GM18498 (cell line): ENCODE results near the gene CUL1.

Experiments used
- ATAC-seq: cut with Tn5 transposase; IDR thresholded peaks from one replicate; pipeline ENCODE4 v1.9.1; 2021; ENCODE audit warnings: mild to moderate bottlenecking, moderate library complexity; ENCODE audit not compliant: unreplicated experiment

Gene CUL1

DNA sequence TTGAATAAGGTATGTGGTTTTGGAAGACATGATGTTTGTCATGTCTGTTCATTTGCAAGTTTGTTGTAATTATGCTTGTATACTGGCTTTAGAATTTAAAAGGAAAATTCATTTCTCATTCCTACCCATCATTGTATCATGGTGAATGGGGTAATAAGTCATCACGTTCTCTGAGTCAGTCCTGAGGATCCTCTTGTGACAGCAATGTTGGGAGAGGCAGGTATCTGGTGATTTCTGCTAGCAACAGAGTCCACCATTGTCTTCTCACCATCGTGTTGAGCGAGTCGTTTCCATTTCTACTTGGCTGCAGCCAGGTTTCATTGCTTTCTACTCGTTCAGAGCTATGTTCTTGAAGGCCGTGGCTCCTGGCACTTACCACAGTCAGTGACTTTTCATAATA is 16.3 kb downstream of the CUL1 start:
- no peak for ATAC-seq

DNA sequence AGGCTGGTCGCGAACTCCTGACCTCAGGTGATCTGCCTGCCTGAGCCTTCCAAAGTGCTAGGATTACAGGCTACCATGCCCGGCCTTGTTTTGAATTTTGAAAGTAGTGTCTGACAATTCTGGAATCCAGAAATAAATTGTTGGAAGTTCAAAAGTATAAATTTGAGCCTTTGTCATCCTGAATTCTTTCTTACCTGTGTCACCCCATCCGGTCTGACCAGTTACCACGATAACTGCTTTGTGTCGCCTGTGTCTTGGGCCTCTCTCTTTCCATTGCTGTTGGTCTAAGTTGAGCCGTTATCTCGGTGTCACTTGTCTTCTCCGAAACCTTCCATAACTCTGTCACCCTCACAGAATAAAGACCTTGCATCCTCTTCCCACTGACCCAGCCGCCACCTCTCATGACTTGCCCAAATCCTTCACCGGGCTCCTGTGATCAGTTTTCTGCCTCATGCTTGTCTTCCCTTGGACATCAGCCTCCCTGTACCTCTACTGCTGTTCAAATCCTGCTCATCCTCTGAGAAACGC is 18.6 kb downstream of the CUL1 start:
- no peak for ATAC-seq

DNA sequence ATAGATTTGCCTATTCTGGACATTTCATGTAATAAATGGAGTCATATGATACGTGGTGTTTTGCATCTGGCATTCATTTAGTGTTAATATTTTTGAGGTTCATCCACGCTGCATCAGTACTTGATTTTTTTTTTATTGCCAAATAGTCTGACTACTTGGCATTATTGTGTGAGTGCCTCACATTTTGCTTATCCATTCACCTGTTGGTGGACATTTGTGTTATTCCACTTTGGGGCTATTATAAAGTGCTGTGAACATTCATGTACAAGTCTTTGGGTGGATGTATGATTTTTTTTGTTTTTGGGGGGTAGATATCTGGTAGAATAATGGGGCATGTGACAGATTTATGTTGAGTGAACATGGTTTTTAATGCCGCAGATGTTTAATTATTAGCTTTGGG is 19.7 kb downstream of the CUL1 start:
- no peak for ATAC-seq

DNA sequence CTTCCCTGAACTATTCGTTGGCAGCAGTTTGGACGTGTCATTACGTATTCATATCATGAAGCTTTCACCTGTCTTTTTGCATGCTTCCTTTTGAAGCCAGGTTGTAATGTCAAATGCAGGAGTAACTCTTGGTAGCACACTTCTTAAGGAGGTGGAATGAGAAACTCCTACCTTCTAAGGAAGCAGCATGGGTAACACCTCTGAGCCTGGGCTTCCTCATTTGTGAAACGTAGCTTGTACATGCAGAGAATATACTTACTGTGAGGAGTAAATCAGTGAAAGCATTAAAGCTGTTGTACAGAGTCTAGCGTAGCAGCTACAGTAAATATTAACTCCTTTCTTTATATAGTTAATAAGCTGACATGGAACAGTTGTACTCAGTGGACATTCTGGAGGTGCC is 21.1 kb downstream of the CUL1 start:
- ATAC-seq, result no peak

DNA sequence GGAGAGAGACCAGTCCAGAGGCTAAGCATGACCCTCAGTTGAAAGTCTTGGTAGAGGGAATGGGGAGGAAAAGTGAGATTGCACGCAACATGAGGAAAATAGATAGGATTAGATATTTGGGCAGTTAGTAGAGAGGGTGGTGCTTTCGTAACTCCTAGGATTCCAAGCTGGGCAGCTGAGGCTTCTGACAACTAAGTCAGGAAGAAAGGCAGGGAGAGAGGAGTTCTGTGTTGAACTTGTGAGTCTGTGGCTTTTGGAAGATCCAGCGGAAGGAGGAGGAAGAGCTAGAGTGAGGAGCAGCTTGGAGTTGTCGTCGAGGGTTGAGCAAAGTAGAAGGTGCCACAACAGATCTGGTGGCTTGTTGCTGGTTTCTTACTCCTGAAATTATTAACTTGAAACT is 21.8 kb downstream of the CUL1 start:
- no peak for ATAC-seq

DNA sequence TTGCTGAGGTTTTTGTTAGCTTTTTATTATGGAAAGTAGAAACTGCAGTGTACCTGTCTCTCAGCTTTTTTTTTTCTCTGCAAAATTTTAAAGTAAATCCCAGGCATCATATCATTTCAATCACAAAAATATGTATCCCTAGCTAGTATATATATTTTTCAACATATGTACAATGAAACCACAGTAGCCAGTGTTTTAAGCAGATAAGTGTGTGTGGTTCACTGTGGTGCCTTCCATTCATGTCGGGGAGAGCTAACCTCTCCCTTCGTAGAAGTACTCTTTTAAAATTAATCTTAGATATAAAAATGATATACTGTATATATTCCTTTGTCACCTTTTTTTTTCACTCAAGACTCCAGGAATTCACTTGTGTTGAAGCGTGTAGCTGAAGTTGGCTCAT is 22.7 kb downstream of the CUL1 start:
- no peak for ATAC-seq

DNA sequence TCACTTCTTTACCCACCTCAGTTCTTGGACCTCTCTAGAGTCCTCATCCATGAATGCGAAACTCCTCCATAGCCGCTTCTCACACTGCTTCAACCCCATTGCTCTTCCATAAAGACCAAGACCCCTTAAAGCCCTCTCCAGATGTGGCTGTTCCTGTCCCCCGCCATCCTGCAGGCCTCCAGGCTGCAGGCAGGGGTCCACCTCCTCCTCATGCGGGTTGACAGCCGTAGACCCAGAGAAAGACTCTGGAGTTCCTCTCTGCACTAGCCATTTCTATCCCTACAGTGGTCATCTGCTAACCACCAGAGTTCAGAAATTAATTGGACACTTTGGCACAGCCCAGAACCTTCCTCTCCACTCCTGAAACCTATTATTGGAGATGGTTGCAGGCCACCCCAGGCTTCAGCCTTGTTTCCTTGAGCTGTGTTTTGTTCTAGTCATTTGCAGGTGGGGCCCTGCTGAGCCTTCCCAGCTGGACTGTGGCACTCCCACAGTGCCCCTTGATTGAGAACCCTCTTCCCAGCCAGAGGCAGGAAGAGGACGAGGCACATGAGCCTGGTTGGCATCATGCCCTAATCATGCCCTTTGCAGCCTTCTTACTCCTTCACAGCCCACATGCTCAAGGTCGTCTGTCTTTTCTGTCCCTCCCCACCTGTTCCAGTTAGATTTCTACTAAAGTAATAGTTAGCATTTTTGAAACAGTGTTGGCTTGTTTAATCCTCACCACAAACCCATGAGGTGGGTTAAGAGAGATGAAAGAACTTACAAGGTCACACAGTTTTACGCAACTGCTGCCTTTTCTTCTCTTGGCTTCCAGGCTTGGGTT is 23.9 kb downstream of the CUL1 start:
- ATAC-seq, result no peak

DNA sequence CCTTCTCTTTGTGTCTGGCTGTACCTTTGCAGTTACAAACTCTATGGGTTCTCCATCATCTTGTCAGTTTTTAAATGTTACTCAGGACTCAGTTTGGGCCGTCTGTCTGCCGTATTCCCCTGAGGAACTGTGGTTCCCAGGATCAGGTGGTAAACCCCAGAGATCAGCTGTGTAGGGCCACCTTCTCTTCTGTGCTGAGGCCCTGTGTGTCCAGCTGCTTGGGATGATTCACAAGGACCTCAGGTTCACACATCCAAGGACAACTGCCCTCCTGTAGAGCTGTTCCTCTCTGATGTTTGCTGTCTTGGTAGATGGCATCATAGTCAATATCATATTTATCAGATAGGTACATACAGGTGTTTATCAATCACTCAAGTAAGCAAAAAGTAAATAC is 24.5 kb downstream of the CUL1 start:
- no peak for ATAC-seq

DNA sequence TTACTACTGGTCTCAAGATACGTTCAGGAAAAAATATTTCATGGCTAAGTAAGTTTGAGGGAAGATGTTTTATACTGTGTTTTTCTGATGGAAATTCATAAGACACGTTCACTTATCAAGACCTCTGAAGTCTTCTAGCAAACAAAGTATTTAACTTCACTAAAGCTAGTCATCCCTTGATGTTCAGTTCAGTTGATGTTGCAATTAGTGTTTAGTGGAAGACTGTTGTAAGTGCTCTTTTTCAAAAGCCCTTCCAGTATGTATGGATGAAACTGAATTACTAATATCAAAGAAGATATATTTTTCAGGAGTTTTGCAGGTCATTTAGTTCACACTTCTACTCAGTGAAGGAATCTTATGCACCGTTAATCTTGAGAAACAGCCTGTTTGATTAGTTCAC is 25.1 kb downstream of the CUL1 start:
- no peak for ATAC-seq

DNA sequence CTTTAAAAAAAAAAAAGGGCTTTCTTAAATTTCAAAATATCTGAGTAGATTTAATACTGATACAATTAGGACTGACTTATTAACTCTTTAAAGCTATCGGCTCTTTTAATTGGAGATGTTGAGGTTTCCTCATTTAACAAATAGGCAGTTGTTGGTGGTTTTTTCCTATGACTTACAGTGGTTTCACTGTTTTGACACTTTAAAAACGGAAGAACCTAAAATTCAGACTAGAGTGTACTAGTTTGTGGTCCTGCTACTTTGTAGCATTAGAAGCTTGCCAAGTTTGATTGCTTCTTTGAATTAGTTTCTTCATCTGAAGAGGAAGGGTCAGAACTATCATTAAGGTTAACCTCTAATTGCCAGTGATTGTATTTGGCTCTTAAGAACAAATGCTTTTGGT is 27.7 kb downstream of the CUL1 start:
- no peak for ATAC-seq

DNA sequence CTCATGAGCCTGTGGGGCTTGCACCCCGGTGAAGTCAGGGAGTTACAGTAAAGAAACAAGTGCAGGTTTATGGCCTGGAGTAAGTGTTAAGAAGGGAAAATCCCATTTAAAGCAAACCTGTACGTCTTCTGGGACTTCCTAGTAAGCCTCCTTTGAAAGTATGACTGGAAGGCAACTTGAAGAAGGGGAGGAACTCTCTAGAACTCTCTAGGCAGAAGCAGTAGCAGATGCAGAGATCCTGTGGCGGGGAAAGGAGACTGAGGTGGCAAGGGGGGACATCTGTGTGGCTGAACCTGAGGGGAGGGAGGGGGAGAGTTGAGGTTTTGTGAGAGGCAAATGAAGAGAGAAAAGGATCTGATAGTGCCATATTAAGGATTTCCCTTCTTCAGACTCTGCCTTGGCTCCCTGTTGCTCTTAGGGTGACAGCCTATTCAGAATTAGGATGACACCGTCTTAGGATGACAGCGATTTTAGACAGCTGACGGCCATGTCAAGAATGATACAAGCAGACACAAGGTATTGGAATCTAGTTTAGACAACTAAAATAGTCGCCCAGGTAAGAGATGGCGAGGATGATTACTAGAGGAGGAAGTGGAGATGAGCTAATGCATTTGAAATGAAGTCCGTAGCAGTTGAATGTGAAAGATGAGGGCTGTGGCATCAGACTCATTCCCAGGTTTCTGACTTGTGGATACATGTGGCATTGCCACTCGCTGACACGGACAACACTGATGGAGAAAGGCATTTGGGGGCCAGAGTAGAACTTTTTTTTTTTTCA is 29.0 kb downstream of the CUL1 start:
- ATAC-seq, result no peak

DNA sequence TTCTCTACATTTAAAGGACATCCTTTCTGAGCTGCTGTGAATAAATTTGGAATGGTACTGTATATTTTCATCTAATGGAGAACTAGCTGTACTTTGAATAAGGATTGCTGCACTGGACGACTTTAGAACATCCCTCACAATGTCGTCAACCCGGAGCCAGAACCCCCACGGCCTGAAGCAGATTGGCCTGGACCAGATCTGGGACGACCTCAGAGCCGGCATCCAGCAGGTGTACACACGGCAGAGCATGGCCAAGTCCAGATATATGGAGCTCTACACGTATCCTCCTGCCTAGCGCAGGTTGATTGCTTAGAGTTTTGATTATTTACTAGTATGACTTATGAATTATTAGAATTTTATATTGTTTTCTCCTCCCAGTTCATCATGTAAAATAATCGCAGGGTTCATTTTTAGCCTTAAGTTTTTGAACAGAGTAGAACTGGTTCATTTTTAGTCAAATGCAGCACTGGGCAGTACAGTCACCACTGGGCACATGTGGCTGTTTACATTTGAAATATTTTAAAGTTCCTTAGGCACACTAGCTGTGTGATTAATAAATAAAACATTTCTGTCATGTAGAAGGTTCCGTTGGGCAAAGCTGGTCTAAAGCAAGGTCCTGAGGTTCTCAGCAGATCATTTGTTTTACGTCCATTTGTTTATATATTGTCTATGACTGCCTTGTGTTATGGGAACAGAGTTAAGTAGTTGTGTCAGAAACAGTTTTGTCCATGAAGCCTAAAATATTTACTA is 31.5 kb downstream of the CUL1 start:
- ATAC-seq, result no peak

DNA sequence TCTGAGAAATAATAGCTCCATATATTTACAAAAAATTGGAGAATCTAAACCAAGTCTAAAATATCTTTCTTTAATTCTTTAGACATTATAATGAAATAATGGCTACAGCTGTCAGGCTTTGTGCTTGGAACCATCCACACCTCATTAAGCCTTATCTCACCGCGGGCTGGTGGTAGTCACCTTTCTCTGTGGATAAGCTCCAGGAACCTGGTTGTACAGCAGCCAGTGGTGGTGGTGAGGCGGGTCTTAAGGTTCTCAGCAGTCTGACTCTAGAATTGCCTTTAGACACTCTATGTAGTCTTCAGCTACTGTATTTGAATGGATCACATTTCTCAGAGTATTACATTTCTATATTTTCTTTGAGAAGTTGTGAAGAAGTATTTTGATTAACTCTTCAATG is 34.2 kb downstream of the CUL1 start:
- no peak for ATAC-seq

DNA sequence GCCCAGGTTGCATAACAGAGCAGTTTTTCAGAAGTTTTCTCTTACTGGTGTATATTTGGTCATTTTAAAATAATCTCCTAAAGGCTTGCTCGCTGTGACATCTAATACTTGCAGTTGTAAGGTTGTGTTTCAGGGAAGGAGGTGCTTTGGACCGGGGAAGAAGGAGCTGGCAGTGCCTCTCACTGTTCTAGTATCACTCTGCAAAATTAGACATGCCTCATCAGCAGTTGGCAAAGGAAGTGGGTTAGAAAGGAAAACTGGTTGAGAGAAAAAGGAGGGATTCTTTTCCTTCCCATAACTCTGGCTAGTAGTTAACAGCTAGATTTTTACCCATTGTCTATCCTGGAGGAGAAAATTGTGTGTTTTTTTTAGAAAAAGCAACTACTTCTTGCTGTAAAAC is 34.8 kb downstream of the CUL1 start:
- no peak for ATAC-seq

DNA sequence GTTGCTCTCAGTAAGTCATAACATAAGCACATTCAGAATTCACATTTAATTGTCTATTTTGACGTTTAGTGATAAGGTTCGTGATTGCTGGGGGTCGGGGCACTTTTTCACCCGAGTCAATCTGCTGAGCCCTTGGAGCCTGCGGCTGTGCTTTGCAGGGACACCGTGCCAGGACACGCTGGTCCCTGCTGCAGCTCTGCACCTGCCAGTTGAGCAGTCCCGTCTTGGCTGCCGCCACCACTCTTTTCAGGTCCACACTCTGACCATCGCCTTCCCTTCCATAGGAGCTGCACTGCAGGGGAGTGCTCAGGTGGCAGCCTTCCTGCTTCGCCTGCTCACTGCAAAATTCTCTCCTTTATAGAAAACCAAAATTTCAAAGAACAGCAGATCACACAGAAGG is 36.4 kb downstream of the CUL1 start:
- ATAC-seq, result no peak

DNA sequence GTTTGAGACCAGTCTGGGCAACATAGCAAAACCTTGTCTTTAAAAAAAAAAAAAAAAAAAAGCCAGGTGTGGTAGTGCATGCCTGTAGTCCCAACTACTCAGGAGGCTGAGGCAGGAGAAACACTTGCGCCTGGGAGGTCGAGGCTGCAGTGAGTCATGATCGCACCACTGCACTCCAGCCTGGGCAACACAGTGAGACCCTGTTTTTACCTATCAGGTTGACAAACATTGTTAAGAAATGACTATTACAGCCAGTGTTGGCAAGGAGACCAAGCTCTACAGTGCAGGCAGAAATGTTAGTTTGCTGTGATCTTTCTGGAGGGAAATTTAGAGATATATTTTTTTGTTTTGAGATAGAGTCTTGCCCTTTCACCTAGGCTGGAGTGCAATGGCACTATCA is 37.3 kb downstream of the CUL1 start:
- ATAC-seq, result no peak

DNA sequence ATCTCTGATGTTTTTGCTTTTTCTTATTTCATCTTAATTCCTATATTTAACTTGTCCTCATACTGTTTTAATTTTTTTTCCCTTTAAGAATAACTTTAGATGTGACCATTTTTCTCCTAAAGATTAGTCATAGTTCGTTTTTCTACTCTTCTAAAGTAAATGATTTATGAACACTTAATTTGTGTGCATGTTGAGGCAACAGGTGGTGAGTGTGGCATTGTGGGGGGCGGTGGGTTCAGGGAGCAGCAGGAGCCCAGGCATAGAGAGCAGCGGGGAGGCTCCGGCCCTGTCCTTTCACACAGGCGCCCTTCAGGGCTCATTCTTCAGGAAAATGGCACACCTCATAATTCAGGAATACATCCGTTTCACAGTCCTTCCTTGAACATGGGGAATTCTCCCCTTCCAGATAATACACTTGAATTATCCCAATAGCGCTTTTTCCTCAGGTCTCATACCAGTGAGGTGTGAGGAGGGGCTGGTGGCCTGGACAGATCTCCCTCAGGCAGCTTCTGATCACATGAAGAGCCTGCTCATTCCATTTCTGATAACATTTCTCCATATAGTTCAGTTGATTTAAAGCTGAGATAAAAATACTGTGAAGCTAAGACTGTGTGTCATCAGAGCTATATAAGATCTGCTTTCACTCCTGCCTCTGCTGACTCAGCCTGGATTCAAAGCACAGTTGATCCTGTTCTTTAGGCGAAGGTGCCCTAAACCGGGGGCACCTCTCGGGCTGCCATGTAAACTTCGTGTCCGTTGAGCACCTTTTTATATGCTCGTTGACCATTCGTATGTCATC is 40.2 kb downstream of the CUL1 start:
- no peak for ATAC-seq

DNA sequence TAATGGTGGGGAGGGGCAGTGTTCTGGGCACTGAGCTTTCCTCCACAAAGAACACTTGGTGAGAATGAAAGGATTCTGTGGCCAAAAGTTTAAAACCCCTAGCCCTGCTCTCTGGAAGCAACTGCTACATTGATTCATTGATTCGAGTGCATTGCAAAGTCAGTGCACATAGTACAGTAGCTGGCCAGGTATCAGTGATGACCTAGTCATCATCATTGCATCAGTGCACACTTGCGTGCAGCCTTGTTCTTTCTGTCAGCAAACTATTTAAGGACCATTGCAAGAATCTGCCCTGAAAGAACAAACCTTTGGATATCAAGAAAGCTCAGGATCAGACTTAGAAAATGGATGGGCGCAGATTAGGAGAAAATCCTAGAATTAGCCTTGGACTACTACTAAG is 47.4 kb downstream of the CUL1 start:
- no peak for ATAC-seq

DNA sequence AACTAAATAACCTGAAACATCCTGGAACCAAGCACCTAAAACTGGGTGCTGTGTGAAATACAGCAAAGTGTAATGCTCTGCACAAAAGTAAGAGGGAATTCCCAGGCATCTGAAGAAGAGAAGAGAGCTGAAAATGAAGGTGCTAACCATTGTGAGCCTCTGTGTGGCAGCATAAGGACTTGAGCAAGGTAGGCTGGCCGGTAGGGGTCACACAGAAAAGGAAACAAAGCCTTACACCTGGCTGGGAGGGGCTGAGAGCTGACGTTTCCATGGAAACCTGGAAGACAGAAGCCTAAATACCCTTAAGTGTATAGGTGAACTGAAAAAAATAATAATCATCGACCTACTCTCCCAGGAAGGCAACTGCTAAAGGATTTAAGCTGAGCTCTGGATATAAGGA is 48.6 kb downstream of the CUL1 start:
- ATAC-seq, result no peak

DNA sequence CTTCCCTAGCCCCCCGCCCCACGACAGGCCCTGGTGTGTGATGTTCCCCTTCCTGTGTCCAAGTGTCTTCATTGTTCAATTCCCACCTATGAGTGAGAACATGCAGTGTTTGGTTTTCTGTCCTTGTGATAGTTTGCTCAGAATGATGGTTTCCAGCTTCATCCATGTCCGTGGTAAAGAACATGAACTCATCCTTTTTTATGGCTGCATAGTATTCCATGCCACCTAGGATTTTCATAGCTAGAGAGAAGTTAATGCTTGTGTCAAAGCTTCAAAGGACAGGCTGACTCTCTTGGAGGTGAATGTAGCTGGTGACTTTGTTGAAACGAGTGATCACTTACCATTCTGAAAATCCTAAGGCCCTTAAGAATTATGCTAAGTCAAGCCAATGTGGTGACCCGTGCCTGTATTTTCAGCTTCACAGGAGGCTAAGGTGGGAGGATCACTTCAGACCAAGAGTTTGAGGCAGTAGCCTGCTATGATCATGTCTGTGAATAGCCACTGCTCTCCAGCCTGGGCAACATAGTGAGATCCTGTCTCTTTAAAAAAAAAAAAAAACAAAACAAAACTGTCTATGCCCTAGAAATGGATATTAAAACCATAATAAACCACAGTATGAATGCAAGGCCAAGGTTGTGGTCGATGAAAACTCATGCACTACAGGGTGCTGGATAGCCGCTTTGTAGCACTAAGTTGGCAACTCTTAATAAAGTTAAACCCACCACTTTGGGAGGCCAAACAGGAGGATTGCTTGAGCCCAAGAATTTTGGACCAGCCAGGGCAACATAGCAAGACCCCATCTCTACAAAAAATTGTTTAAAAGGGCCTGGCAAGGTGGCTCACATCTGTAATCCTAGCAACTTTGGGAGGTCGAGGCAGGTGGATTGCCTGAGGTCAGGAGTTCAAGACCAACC is 52.0 kb downstream of the CUL1 start:
- ATAC-seq, result no peak
